NCI-H187 treated with DMSO at 0.1 percent for 48 hours (cell line): ENCODE data around the gene FLVCR1.
"Not testable (repeated sequence)": the region's sequence is repeated elsewhere in the genome, so short reads cannot be mapped to it uniquely, and the experiment has no call there.

Experiments used
- DNase-seq: peaks from one replicate; lab custom pipeline; 2025; lab: John Stamatoyannopoulos, UW

Gene FLVCR1

GRCh38 chr1:212857992-212858460, at the start of gene FLVCR1:
FLVCR1 (plus strand) TSS chr1:212858275; CDS start chr1:212858453, 178 bp downstream.
- peak; percentile 57 for DNase-seq

- DNase-seq = no peak
Measured at GRCh38 chr1:212814537-212815334, 43.3 kb upstream of the FLVCR1 start.

GRCh38 chr1:212816567-212817278, 41.4 kb upstream of the FLVCR1 start:
- DNase-seq = no peak

- DNase-seq = no peak
Measured at GRCh38 chr1:212819726-212820125, 38.3 kb upstream of the FLVCR1 start.

GRCh38 chr1:212820969-212821368, 37.1 kb upstream of the FLVCR1 start:
- DNase-seq = no peak

- no peak for DNase-seq
Measured at GRCh38 chr1:212822956-212823355, 35.1 kb upstream of the FLVCR1 start.

- no peak for DNase-seq
Measured at GRCh38 chr1:212824201-212824600, 33.9 kb upstream of the FLVCR1 start.

GRCh38 chr1:212825798-212826452, 32.1 kb upstream of the FLVCR1 start:
- DNase-seq = no peak

GRCh38 chr1:212827171-212827776, 30.8 kb upstream of the FLVCR1 start:
- DNase-seq = no peak

- no peak for DNase-seq
Measured at GRCh38 chr1:212827831-212828278, 30.2 kb upstream of the FLVCR1 start.

- DNase-seq = no peak
Measured at GRCh38 chr1:212828395-212828794, 29.7 kb upstream of the FLVCR1 start.

- DNase-seq = not testable (repeated sequence)
Measured at GRCh38 chr1:212833211-212834207, 24.6 kb upstream of the FLVCR1 start.

- DNase-seq = no peak
Measured at GRCh38 chr1:212838145-212838544, 19.9 kb upstream of the FLVCR1 start.

- not testable (repeated sequence) for DNase-seq
Measured at GRCh38 chr1:212844521-212844920, 13.6 kb upstream of the FLVCR1 start.

- DNase-seq = no peak
Measured at GRCh38 chr1:212847549-212847948, 10.5 kb upstream of the FLVCR1 start, which contains the start of gene SPATA45. SPATA45 (minus strand) TSS chr1:212847649; CDS start chr1:212836149, 11,500 bp downstream.

- DNase-seq = no peak
Measured at GRCh38 chr1:212852105-212852688, 5.9 kb upstream of the FLVCR1 start.

GRCh38 chr1:212853658-212854057, 4.4 kb upstream of the FLVCR1 start:
- no peak for DNase-seq

- no peak for DNase-seq
Measured at GRCh38 chr1:212856755-212857154, 1.3 kb upstream of the FLVCR1 start.

GRCh38 chr1:212858461-212859265, 588 bp downstream of the FLVCR1 start:
- no peak for DNase-seq
